BJ (cell line): ENCODE measurements around the gene TAOK2. TPM values are rescaled to one million over a fixed set of nuclear protein-coding genes. Genes with fewer than 3 reads are reported as not detected.
A peak's percentile ranks its signal among the peaks of the same experiment; 100 is the strongest.
"Not testable (repeated sequence)": the region's sequence is repeated elsewhere in the genome, so short reads cannot be mapped to it uniquely, and the experiment has no call there.

Source experiments
- CTCF ChIA-PET: fragments of 350-600 bp; formaldehyde crosslinking; extraction: SDS; loops from one replicate; lab custom pipeline; 2021; ENCODE audit warnings: antibody characterized with exemption, inconsistent platforms; lab: Yijun Ruan, JAX
- POLR2A ChIA-PET: fragments of 300-600 bp; sonication (Branson Sonifier 250); formaldehyde crosslinking; extraction: SDS; loops from one replicate; lab custom pipeline; 2021; ENCODE audit warnings: antibody characterized with exemption; lab: Charles Lee
- DNase-seq: peaks from one replicate; pipeline ENCODE4 v3.0.0-alpha.2; 2011; ENCODE audit warnings: low read depth
- H3K27me3 ChIP-seq: 2 replicates; pipeline ENCODE4 v1.6.0; 2011; ENCODE audit warnings: low read length; ENCODE audit not compliant: control insufficient read depth, insufficient read depth
- H3K36me3 ChIP-seq: 2 replicates; pipeline ENCODE4 v1.5.1; 2011; ENCODE audit warnings: low read length; ENCODE audit not compliant: control insufficient read depth, insufficient read depth
- H3K4me3 ChIP-seq: 2 replicates; pipeline ENCODE4 v1.5.1; 2011; ENCODE audit warnings: low read depth, mild to moderate bottlenecking, control low read depth, low read length
- polyA plus RNA-seq: library from polyadenylated mRNA; depleted of rRNA; stranded (reverse); fragments of >200 nt; gene quantifications from 2 replicates; pipeline ENCODE4 v1.2.3, GENCODE V29; 2011
- TF ChIP-seq, protein P1 (sequence below): IDR thresholded peaks from 2 replicates; pipeline ENCODE4 v1.5.1; 2011; ENCODE audit warnings: low read depth, mild to moderate bottlenecking, control low read depth, inconsistent platforms, low read length, moderate library complexity; ENCODE audit not compliant: insufficient read depth

TAOK2 gene
- polyA plus RNA-seq, 1 experiment = 24.3 TPM

DNA sequence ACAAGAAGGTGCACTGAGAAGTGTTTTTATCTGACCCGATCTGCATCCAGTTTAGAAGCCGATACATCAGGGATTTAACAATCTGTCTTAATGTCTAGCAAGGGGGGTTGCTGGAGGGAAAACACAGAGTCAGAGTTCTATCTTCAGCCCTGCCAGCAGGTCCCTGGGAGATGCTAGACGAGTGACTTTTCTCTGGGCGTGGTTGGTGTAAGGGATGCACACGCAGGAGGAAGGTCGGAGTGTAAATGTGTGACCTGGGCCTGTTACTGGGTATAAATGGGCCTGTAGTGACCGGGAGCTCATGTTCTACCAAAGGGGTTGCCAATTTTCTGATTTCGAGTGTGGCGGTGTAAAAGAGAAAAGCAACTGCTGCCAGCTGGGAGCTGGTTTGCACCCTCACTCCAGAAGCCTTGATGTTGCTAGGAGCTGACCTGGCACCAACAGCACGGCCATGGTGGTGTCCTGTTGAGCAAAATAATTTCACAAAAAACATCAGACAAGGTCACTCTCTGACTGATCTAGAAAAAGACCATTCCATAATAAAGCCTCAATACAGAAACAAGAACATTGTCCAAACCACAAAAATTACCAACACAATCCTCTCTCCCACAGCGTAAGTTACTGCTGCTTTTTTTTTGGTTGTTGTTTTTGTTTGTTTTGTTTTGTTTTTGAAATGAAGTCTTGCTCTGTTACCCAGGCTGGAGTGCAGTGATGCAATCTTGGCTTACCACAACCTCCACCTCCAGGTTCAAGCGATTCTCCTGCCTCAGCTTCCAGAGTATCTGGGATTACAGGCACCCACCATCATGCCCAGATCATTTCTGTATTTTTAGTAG is 46.4 kb upstream of the TAOK2 start:
- TF ChIP-seq, protein P1, sequence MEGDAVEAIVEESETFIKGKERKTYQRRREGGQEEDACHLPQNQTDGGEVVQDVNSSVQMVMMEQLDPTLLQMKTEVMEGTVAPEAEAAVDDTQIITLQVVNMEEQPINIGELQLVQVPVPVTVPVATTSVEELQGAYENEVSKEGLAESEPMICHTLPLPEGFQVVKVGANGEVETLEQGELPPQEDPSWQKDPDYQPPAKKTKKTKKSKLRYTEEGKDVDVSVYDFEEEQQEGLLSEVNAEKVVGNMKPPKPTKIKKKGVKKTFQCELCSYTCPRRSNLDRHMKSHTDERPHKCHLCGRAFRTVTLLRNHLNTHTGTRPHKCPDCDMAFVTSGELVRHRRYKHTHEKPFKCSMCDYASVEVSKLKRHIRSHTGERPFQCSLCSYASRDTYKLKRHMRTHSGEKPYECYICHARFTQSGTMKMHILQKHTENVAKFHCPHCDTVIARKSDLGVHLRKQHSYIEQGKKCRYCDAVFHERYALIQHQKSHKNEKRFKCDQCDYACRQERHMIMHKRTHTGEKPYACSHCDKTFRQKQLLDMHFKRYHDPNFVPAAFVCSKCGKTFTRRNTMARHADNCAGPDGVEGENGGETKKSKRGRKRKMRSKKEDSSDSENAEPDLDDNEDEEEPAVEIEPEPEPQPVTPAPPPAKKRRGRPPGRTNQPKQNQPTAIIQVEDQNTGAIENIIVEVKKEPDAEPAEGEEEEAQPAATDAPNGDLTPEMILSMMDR = no peak
- H3K27me3 ChIP-seq = no peaks in the 10 kb centered on the region
- H3K36me3 ChIP-seq = no peaks in the 10 kb centered on the region; the same call in 1 of the 2 replicates
- H3K4me3 ChIP-seq = peak overlapping the region; percentile 64
- DNase-seq = no peak
- CTCF ChIA-PET = interaction anchor here (0.9 to 2.6 kb wide), 5 partner anchors 10 to 94 kb away, joined by 3 to 14 read pairs (median 3); no protein-coding TSS in a partner anchor
- POLR2A ChIA-PET = interaction anchor here (0.6 kb wide), 1 partner anchor 18 kb away, joined by 15 read pairs; no protein-coding TSS in a partner anchor

DNA sequence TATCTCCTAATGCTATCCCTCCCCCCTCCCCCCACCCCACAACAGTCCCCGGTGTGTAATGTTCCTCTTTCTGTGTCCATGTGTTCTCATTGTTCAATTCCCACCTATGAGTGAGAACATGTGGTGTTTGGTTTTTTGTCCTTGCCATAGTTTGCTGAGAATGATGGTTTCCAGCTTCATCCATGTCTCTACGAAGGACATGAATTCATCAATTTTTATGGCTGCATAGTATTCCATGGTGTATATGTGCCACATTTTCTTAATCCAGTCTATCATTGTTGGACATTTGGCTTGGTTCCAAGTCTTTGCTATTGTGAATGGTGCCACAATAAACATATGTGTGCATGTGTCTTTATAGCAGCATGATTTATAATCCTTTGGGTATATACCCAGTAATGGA is 41.9 kb upstream of the TAOK2 start:
- H3K36me3 ChIP-seq, DNase-seq, POLR2A ChIA-PET, CTCF ChIA-PET, H3K27me3 ChIP-seq, H3K4me3 ChIP-seq: not testable (repeated sequence)

GRCh38 chr16:29940656-29941055 is 33.0 kb upstream of the TAOK2 start:
- POLR2A ChIA-PET = no interaction called here
- CTCF ChIA-PET = interaction anchor here (0.9 to 1.0 kb wide), 2 partner anchors 11 to 92 kb away, joined by 3 read pairs; no protein-coding TSS in a partner anchor

DNA sequence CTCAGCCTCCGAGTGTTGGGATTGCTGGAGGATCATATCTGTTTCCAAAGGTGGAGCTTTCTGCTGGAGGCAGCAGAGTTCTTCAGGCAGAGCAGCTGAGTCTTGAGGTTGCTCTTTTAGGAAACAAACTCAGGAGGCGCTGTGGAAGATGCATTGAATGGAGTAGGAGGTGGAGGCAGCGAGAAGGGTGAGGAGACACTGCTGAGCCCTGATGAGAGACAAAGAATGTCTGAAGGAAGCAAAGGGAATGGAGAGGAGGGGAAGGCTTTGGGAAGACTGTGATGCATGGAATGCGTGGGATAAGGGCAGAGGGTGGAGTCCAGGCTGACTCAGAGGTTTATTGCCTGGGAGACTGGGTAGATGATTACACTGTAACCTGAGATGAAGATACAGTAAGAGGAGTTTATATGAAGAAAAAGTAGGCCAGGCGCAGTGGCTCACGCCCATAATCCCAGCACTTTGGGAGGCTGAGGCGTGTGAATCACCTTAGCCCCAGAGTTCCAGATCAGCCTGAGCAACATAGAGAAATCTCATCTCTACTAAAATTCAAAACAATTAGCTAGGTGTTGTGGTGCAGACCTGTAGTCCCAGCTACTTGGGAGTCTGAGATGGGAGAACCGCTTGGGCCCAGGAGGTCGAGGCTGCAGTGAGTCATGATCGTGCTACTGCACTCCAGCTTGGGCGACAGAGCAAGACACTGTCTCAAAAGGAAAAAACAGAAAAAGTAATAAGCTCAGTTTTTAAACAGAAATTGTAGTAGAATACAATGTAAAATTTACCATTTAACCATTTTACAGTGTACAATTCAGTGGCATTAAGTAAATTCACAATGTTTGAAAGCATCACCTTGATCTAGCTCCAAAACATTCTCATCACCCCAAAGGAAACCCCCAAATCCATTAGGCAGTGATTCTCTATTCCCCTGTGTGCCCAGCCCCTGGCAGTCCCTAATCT is 29.5 kb upstream of the TAOK2 start:
- Histone ChIP-seq H3K36me3 (no peaks in the 10 kb centered on the region), H3K27me3 (no peaks in the 10 kb centered on the region), H3K4me3 (no peak overlapping the region)
- ChIA-PET POLR2A (interaction anchor here (0.6 to 1.3 kb wide), 3 partner anchors 13 to 366 kb away, joined by 3 to 10 read pairs (median 9); partner anchors contain the start of gene KCTD13), CTCF (interaction anchor here (0.6 to 3.1 kb wide), 7 partner anchors 10 to 154 kb away, joined by 3 to 13 read pairs (median 3); partner anchors contain the start of genes HIRIP3, KCTD13, KIF22 and TMEM219)
- TF ChIP-seq, protein P1 = peak; percentile 58
- peak; percentile 99 for DNase-seq

More at GRCh38 chr16:29940656-29941055, 33.0 kb upstream of the TAOK2 start:
- TF ChIP-seq, protein P1 = no peak
- no peak overlapping the region for H3K4me3 ChIP-seq
- no peak for DNase-seq
- no peaks in the 10 kb centered on the region for H3K27me3 ChIP-seq
- H3K36me3 ChIP-seq = no peaks in the 10 kb centered on the region

- DNase-seq = no peak
- no peak overlapping the region for H3K4me3 ChIP-seq
- TF ChIP-seq, protein P1 = no peak
- CTCF ChIA-PET = interaction anchor here (0.9 kb wide), 1 partner anchor 10 kb away, joined by 3 read pairs; no protein-coding TSS in a partner anchor
- H3K27me3 ChIP-seq = no peaks in the 10 kb centered on the region
- H3K36me3 ChIP-seq = no peaks in the 10 kb centered on the region
- POLR2A ChIA-PET = no interaction called here
Measured at GRCh38 chr16:29947897-29948296, 25.8 kb upstream of the TAOK2 start.
